BLaER1 treated with 17β-estradiol and CSF1 and Interleukin-3, amounts not matched to agents 10 nM and 100 nM (cell line): ENCODE measurements around the gene PLPP1.
"Not testable (repeated sequence)": the region's sequence is repeated elsewhere in the genome, so short reads cannot be mapped to it uniquely, and the experiment has no call there.

ENCODE experiments used
- H3K27ac ChIP-seq, 11 experiments: shearing (Covaris generic); formaldehyde crosslinking; 2 replicates each; pipeline ENCODE4 v1.8.1; 2022
- H3K27me3 ChIP-seq, 11 experiments: shearing (Covaris generic); formaldehyde crosslinking; 2 replicates each; pipeline ENCODE4 v1.8.1; 2022
- H3K36me3 ChIP-seq, 11 experiments: shearing (Covaris generic); formaldehyde crosslinking; 2 replicates each; pipeline ENCODE4 v1.8.1; 2022
- H3K4me1 ChIP-seq, 10 experiments: shearing (Covaris generic); formaldehyde crosslinking; 2 replicates each; pipeline ENCODE4 v1.8.1; 2022
- H3K4me2 ChIP-seq, 11 experiments: shearing (Covaris generic); formaldehyde crosslinking; 2 replicates each; pipeline ENCODE4 v1.8.1; 2022
- H3K4me3 ChIP-seq, 10 experiments: shearing (Covaris generic); formaldehyde crosslinking; 2 replicates each; pipeline ENCODE4 v1.8.1; 2022
- H3K9ac ChIP-seq, 11 experiments: shearing (Covaris generic); formaldehyde crosslinking; 2 replicates each; pipeline ENCODE4 v1.8.1; 2022
- H3K9me3 ChIP-seq, 11 experiments: shearing (Covaris generic); formaldehyde crosslinking; replicated peaks in 1 of 11; 2 replicates each; pipeline ENCODE4 v1.8.1; 2022
- H4K20me1 ChIP-seq, 11 experiments: shearing (Covaris generic); formaldehyde crosslinking; 2 replicates each; pipeline ENCODE4 v1.8.1; 2022
- Cebpa-rat ChIP-seq, 11 experiments: shearing (Covaris generic); IDR thresholded peaks; 2 replicates each; pipeline ENCODE4 v1.8.1; 2022

Gene PLPP1

GRCh38 chr5:55517804-55518203 is 17.0 kb downstream of the PLPP1 start:
- no peaks in the 10 kb centered on the region for H4K20me1 ChIP-seq
- no peak overlapping the region for H3K4me3 ChIP-seq
- no peak overlapping the region for H3K9ac ChIP-seq
- H3K27ac ChIP-seq = no peak overlapping the region
- no peak overlapping the region for H3K4me2 ChIP-seq
- H3K27me3 ChIP-seq = no peaks in the 10 kb centered on the region
- no peak for TF ChIP-seq Cebpa-rat (IDR thresholded peaks at IDR 0.05)
- no peaks in the 10 kb centered on the region for H3K4me1 ChIP-seq
- no peaks in the 10 kb centered on the region for H3K9me3 ChIP-seq
- no peaks in the 10 kb centered on the region for H3K36me3 ChIP-seq

DNA sequence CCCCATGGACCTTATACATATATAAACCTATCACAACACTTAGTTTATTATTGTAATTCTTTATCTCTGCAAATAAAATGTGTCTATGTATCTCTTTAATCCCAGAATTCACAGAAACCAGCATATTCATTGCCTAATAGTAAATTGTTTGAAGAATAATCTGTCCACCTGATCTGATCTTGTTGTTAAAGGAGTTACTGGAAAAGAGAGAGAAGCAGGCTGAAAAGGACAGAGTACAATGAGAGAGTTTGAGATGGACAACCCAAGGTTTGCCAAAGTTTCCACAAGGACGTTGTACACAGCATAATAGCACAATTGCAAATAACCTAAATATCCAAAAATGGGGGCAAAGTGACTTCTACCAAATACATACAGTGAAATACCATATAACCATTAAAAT is 23.8 kb downstream of the PLPP1 start:
- H4K20me1 ChIP-seq = no peaks in the 10 kb centered on the region
- TF ChIP-seq Cebpa-rat (IDR thresholded peaks at IDR 0.05) = no peak
- no peaks in the 10 kb centered on the region for H3K9me3 ChIP-seq
- no peaks in the 10 kb centered on the region for H3K27me3 ChIP-seq
- no peaks in the 10 kb centered on the region for H3K36me3 ChIP-seq
- no peaks in the 10 kb centered on the region for H3K4me1 ChIP-seq
- no peak overlapping the region for H3K9ac ChIP-seq
- no peak overlapping the region for H3K4me2 ChIP-seq
- no peak overlapping the region for H3K27ac ChIP-seq
- H3K4me3 ChIP-seq = no peak overlapping the region

DNA sequence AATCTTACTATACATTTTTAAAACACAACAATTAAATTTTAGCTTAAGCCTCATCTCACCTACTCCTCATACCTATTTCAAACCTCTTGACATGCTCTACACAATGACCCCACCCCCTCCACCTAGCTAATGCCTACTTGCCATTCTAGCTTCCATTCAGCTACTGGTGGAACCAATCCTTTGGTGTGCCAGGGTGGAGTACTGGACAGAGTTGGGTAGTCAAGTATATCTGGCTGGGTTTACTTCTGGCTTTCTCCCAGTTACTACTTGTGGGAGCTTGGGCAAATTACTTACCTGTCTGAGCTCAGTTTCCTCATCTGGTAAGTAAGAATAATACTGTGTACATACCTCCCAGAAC is 24.3 kb downstream of the PLPP1 start:
- H4K20me1 ChIP-seq = no peaks in the 10 kb centered on the region
- no peaks in the 10 kb centered on the region for H3K27me3 ChIP-seq
- no peak overlapping the region for H3K4me2 ChIP-seq
- TF ChIP-seq Cebpa-rat (IDR thresholded peaks at IDR 0.05) = no peak
- no peak overlapping the region for H3K4me3 ChIP-seq
- no peak overlapping the region for H3K27ac ChIP-seq
- H3K9ac ChIP-seq = no peak overlapping the region
- H3K9me3 ChIP-seq = no peaks in the 10 kb centered on the region
- H3K4me1 ChIP-seq = no peaks in the 10 kb centered on the region
- no peaks in the 10 kb centered on the region for H3K36me3 ChIP-seq

GRCh38 chr5:55509796-55510522 is 24.8 kb downstream of the PLPP1 start:
- Histone ChIP-seq H3K4me1 (no peaks in the 10 kb centered on the region), H3K36me3 (no peaks in the 10 kb centered on the region), H4K20me1 (no peaks in the 10 kb centered on the region), H3K4me2 (no peak overlapping the region), H3K4me3 (no peak overlapping the region), H3K27me3 (no peaks in the 10 kb centered on the region), H3K9me3 (no peaks in the 10 kb centered on the region), H3K9ac (no peak overlapping the region), H3K27ac (no peak overlapping the region)
- no peak for TF ChIP-seq Cebpa-rat (IDR thresholded peaks at IDR 0.05)

- Histone ChIP-seq H3K4me2 (no peak overlapping the region), H3K27me3 (no peaks in the 10 kb centered on the region), H3K9me3 (no peaks in the 10 kb centered on the region), H4K20me1 (no peaks in the 10 kb centered on the region), H3K27ac (no peak overlapping the region), H3K4me3 (no peak overlapping the region), H3K4me1 (no peaks in the 10 kb centered on the region), H3K9ac (no peak overlapping the region), H3K36me3 (no peaks in the 10 kb centered on the region)
- no peak for TF ChIP-seq Cebpa-rat (IDR thresholded peaks at IDR 0.05)
Observed at GRCh38 chr5:55509097-55509496, 25.7 kb downstream of the PLPP1 start.

- Histone ChIP-seq H3K4me3 (no peak overlapping the region), H3K4me2 (no peak overlapping the region), H3K9me3 (no peaks in the 10 kb centered on the region), H3K4me1 (peaks cover 0 to 7% (median 0%) of the 10 kb centered on the region in 10 experiments; a peak in 1 of 20 replicates), H4K20me1 (no peaks in the 10 kb centered on the region), H3K36me3 (no peaks in the 10 kb centered on the region), H3K9ac (no peak overlapping the region), H3K27ac (no peak overlapping the region), H3K27me3 (no peaks in the 10 kb centered on the region)
- no peak for TF ChIP-seq Cebpa-rat (IDR thresholded peaks at IDR 0.05)
Observed at GRCh38 chr5:55507574-55507973, 27.2 kb downstream of the PLPP1 start.

DNA sequence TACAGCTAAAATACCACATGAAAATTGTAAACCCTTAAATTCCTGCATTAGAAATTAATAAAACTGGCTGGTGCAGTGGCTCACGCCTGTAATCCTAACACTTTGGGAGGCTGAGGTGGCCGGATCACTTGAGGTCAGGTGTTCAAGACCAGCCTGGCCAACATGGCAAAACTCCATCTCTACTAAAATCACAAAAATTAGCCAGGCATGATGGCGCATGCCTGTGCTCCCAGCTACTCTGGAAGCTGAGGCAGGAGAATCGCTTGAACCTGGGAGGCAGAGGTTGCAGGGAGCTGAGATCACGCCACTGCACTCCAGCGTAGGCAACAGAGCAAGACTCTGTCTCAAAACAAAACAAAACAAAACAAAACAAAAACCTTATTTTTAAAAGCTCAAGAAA is 29.1 kb downstream of the PLPP1 start:
- H3K9me3 ChIP-seq, H3K4me3 ChIP-seq, H3K36me3 ChIP-seq, H3K27me3 ChIP-seq, H3K27ac ChIP-seq, H3K4me1 ChIP-seq, H3K4me2 ChIP-seq, H4K20me1 ChIP-seq, H3K9ac ChIP-seq: not testable (repeated sequence)

DNA sequence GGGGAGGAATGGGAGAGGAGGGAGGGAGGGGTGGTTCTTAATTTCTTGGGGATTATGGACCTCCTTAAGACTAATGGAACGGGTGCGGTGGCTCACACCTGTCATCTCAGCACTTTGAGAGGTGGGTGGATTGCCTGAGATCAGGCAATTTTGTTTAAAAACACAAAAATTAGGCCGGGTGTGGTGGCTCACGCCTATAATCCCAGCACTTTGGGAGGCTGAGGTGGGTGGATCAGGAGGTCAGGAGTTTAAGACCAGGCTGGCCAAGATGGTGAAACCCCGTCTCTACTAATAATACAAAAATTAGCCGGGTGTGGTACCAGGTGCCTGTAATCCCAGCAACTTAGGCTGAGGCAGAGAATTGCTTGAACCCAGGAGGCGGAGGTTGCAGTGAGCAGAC is 30.8 kb downstream of the PLPP1 start:
- H3K27ac ChIP-seq, H3K9ac ChIP-seq, H3K9me3 ChIP-seq, H3K4me1 ChIP-seq, H3K4me2 ChIP-seq, H3K36me3 ChIP-seq, H4K20me1 ChIP-seq, H3K27me3 ChIP-seq, H3K4me3 ChIP-seq: not testable (repeated sequence)

DNA sequence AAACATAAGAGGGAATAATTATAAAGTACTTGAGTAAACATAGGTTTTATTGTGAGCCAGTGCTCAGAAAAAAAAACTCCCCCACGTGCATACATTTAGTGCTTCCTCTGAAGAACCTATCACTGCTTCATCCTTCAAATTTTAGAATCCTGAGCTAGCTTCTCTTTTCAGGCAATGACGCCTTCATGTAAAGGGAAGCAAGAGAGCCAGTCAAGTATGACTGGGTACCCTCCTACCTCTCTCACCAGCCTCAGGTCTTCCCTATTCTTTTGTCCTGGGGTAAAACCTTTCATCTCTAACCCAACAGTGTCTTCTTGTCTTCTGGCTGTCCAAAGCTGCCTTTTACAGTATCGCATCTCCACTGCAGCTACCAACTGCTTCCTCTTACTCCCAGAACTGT is 32.0 kb downstream of the PLPP1 start:
- H3K9ac ChIP-seq = no peak overlapping the region
- no peaks in the 10 kb centered on the region for H3K36me3 ChIP-seq
- peak overlapping the region in 1 of 11 experiments; percentile 10; a peak in 1 of 22 replicates for H3K4me2 ChIP-seq
- TF ChIP-seq Cebpa-rat (IDR thresholded peaks at IDR 0.05) = no peak
- no peak overlapping the region for H3K27ac ChIP-seq
- H3K4me3 ChIP-seq = no peak overlapping the region
- no peaks in the 10 kb centered on the region for H4K20me1 ChIP-seq
- H3K4me1 ChIP-seq = peaks cover 0 to 8% (median 0%) of the 10 kb centered on the region in 10 experiments; a peak in 1 of 20 replicates
- H3K27me3 ChIP-seq = no peaks in the 10 kb centered on the region
- no peaks in the 10 kb centered on the region for H3K9me3 ChIP-seq

DNA sequence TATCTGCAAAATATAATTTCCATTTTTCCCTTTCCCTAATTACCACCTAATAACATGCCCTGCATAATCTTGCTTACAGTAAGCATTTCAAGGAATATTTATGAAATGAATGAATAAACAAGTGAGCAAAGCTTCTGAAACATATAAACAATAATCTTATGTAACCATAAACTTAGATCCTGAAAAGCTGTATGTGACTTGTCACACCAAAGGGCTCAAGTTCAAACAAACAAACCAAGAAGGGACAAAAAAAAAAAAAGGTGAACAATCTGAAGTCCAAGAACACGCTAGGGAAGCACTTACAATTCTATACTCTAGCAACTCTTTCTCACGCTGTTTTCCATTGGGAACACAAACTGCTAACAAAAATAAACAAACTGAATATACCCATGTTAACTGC is 36.3 kb downstream of the PLPP1 start:
- peaks cover 0 to 8% (median 0%) of the 10 kb centered on the region in 10 experiments; a peak in 1 of 20 replicates for H3K4me1 ChIP-seq
- no peak overlapping the region for H3K4me2 ChIP-seq
- no peak for TF ChIP-seq Cebpa-rat (IDR thresholded peaks at IDR 0.05)
- no peaks in the 10 kb centered on the region for H3K36me3 ChIP-seq
- H3K9ac ChIP-seq = no peak overlapping the region
- H3K9me3 ChIP-seq = no peaks in the 10 kb centered on the region
- no peak overlapping the region for H3K27ac ChIP-seq
- H3K27me3 ChIP-seq = no peaks in the 10 kb centered on the region
- H4K20me1 ChIP-seq = no peaks in the 10 kb centered on the region
- H3K4me3 ChIP-seq = no peak overlapping the region
